Adrenal gland (tissue), 5 donors: ENCODE data around the gene BLID.

ENCODE experiments used
- CTCF ChIP-seq, 6 experiments: fragments of 450-650 bp in 4 of 6; fragments of 200-600 bp in 2 of 6; sonication (generic) in 1 of 6; IDR thresholded peaks; 1 replicate in 5 of 6; 2 replicates in 1 of 6; pipeline versions ENCODE4 v1.5.1 to v1.8.0; 2016 to 2021; ENCODE audit warnings: antibody characterized with exemption in 6 of 6, mild to moderate bottlenecking in 2 of 6, moderate library complexity in 1 of 6
- POLR2A ChIP-seq, 2 donors: fragments of 450-650 bp; IDR thresholded peaks; one replicate each; pipeline ENCODE4 v1.6.1; 2017; ENCODE audit warnings: antibody characterized with exemption in 2 of 2, mild to moderate bottlenecking in 2 of 2, moderate library complexity in 1 of 2
- donor health status: DM: no; HTN: no; CAD: no.

GRCh38 chr11:122101625-122102291 is 14.3 kb downstream of the BLID start:
- peak; percentile 20 to 71 (median 57) for TF ChIP-seq CTCF (IDR thresholded peaks at IDR 0.05)
- TF ChIP-seq POLR2A (IDR thresholded peaks at IDR 0.05) = peak in 1 of 2 donors; percentile 32
